Measurements from ENCODE around the gene PNMA1.
A peak's percentile ranks its signal among the peaks of the same experiment; 100 is the strongest.

Gene PNMA1

GRCh38 chr14:73722581-73722980 is 8.4 kb upstream of the PNMA1 start:
- H2AFZ ChIP-seq (ENCODE audit: low read length, unreplicated experiment) = no peak overlapping the region
- no peaks in the 10 kb centered on the region for H3K27me3 ChIP-seq (ENCODE audit: insufficient read depth, low read length)
- no peaks in the 10 kb centered on the region for H3K79me2 ChIP-seq (ENCODE audit: control insufficient read depth, insufficient read depth, low read length, unreplicated experiment)
- H3K36me3 ChIP-seq (ENCODE audit: insufficient read depth, low read length) = peaks cover 16% of the 10 kb centered on the region
- peak overlapping the region; percentile 99 for H3K27ac ChIP-seq (ENCODE audit: low read depth, low read length)
- no peak overlapping the region for H3K4me3 ChIP-seq (ENCODE audit: low read depth, low read length)
- H3K4me1 ChIP-seq (ENCODE audit: control insufficient read depth, insufficient read depth, low read length, unreplicated experiment) = peaks cover 46% of the 10 kb centered on the region

DNA sequence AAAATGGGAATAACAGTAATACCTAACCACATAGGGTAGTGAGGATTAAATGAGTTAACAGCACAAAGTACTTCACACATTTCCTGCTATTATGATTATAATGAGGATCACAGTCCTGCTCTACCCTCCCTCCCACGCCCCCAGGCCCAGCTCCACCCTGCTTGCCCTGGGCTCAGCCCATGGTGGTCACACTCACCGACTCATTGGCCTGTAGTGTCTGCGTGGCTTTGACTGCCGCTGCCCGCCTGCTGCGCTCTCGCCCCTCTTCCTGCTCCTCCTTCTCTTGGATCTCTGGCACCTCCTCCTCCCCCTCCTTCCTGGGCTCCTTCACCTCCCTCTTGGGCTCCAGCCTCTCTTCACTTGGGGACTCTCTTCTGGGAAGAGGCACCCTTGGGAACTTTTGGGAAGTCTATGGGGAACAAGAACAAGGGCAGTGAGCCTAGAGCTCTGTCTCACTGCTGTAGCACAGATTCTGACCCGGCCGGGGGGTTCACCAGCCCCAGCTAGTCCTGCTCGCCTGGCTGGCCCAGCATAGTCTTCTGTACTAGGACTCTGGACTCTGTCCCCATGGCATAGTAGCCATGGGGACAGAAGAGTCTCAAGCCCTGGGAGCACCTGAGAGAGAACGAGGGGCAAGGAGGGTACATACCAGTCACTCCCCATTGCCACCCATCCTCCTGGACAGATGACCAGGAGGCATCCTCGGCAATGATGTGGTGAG is 7.1 kb upstream of the PNMA1 start:
- Histone ChIP-seq H3K4me3 (ENCODE audit: low read depth, low read length) (no peak overlapping the region), H3K27ac (ENCODE audit: low read depth, low read length) (no peak overlapping the region), H3K27me3 (ENCODE audit: insufficient read depth, low read length) (no peaks in the 10 kb centered on the region), H2AFZ (ENCODE audit: low read length, unreplicated experiment) (no peak overlapping the region), H3K79me2 (ENCODE audit: control insufficient read depth, insufficient read depth, low read length, unreplicated experiment) (no peaks in the 10 kb centered on the region), H3K4me1 (ENCODE audit: control insufficient read depth, insufficient read depth, low read length, unreplicated experiment) (peaks cover 34% of the 10 kb centered on the region), H3K36me3 (ENCODE audit: insufficient read depth, low read length) (peaks cover 12% of the 10 kb centered on the region)

DNA sequence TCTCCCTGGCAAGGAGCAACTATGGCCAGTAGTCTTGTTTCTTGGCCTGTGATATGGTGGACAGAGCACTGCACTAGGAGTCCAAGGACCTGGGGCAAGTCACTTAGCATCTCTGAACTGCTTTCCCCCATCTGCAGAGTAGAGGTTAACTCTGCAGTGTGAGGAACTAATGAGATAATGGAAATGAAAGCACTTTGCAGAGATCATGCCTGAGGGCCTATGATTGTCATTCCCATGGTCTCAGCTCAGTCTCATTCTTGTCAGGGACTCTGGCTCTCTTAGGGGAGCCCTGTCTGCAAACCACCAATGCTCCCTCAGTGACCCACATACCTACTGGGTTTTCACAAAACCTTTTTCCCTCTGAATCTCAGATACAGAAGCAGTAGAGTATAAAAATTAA is 6.5 kb upstream of the PNMA1 start:
- Histone ChIP-seq H3K4me3 (ENCODE audit: low read depth, low read length) (no peak overlapping the region), H3K27ac (ENCODE audit: low read depth, low read length) (no peak overlapping the region), H2AFZ (ENCODE audit: low read length, unreplicated experiment) (no peak overlapping the region), H3K79me2 (ENCODE audit: control insufficient read depth, insufficient read depth, low read length, unreplicated experiment) (no peaks in the 10 kb centered on the region), H3K4me1 (ENCODE audit: control insufficient read depth, insufficient read depth, low read length, unreplicated experiment) (peaks cover 27% of the 10 kb centered on the region), H3K27me3 (ENCODE audit: insufficient read depth, low read length) (no peaks in the 10 kb centered on the region), H3K36me3 (ENCODE audit: insufficient read depth, low read length) (peaks cover 12% of the 10 kb centered on the region)

- Histone ChIP-seq H3K27me3 (ENCODE audit: insufficient read depth, low read length) (no peaks in the 10 kb centered on the region), H2AFZ (ENCODE audit: low read length, unreplicated experiment) (no peak overlapping the region), H3K36me3 (ENCODE audit: insufficient read depth, low read length) (peaks cover 12% of the 10 kb centered on the region), H3K27ac (ENCODE audit: low read depth, low read length) (no peak overlapping the region), H3K79me2 (ENCODE audit: control insufficient read depth, insufficient read depth, low read length, unreplicated experiment) (no peaks in the 10 kb centered on the region), H3K4me3 (ENCODE audit: low read depth, low read length) (no peak overlapping the region), H3K4me1 (ENCODE audit: control insufficient read depth, insufficient read depth, low read length, unreplicated experiment) (peaks cover 22% of the 10 kb centered on the region)
Observed at GRCh38 chr14:73719791-73720190, 5.6 kb upstream of the PNMA1 start.

GRCh38 chr14:73719361-73719760 is 5.2 kb upstream of the PNMA1 start:
- no peak overlapping the region for H3K27ac ChIP-seq (ENCODE audit: low read depth, low read length)
- peaks cover 22% of the 10 kb centered on the region for H3K4me1 ChIP-seq (ENCODE audit: control insufficient read depth, insufficient read depth, low read length, unreplicated experiment)
- no peak overlapping the region for H2AFZ ChIP-seq (ENCODE audit: low read length, unreplicated experiment)
- no peaks in the 10 kb centered on the region for H3K79me2 ChIP-seq (ENCODE audit: control insufficient read depth, insufficient read depth, low read length, unreplicated experiment)
- H3K27me3 ChIP-seq (ENCODE audit: insufficient read depth, low read length) = no peaks in the 10 kb centered on the region
- peaks cover 12% of the 10 kb centered on the region for H3K36me3 ChIP-seq (ENCODE audit: insufficient read depth, low read length)
- H3K4me3 ChIP-seq (ENCODE audit: low read depth, low read length) = no peak overlapping the region

DNA sequence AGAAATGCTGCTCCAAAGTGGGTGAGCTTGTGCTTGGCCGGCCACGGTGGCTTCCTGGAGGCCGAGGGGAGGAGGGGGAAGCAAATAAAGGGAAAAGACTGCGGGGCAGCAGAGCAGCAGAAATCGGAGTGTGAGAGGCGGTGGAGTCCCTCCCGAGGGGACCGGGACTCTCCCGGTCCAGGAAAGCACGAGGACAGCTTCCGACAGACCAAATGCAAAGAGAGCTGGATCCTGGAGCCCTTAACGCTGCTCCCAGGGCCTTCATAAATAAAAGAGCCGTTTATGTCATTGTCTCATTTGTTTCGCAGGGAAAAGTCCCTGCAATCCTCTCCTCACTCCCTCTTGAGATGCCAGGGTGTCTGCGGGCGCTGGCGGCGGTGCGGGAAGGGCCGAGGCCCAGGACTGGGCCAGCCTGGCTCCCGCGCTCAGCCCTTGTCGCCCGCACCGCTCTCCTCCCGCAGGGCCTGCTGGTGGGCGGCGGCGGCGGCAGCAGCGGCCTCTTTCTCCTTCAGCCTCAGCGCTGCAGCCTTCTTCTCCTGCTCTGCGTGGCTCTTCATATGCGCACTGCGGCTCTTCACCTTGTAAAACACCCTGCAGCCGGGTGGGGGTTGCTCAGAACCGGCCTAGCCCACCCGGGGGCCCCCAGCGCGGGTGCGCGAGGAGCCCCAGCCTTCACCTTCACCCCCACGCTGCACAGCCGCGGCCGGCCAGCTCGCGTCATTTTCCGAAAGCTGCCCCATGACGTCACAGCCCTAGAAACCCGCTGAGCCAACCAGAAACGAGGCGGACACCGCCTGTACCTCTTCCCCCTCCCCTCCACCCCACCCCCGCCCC is 4.5 kb upstream of the PNMA1 start:
- H3K27me3 ChIP-seq (ENCODE audit: insufficient read depth, low read length) = no peaks in the 10 kb centered on the region
- H3K27ac ChIP-seq (ENCODE audit: low read depth, low read length) = no peak overlapping the region
- H3K4me3 ChIP-seq (ENCODE audit: low read depth, low read length) = no peak overlapping the region
- H3K4me1 ChIP-seq (ENCODE audit: control insufficient read depth, insufficient read depth, low read length, unreplicated experiment) = peaks cover 20% of the 10 kb centered on the region
- peaks cover 12% of the 10 kb centered on the region for H3K36me3 ChIP-seq (ENCODE audit: insufficient read depth, low read length)
- peaks cover 1% of the 10 kb centered on the region for H3K79me2 ChIP-seq (ENCODE audit: control insufficient read depth, insufficient read depth, low read length, unreplicated experiment)
- no peak overlapping the region for H2AFZ ChIP-seq (ENCODE audit: low read length, unreplicated experiment)

DNA sequence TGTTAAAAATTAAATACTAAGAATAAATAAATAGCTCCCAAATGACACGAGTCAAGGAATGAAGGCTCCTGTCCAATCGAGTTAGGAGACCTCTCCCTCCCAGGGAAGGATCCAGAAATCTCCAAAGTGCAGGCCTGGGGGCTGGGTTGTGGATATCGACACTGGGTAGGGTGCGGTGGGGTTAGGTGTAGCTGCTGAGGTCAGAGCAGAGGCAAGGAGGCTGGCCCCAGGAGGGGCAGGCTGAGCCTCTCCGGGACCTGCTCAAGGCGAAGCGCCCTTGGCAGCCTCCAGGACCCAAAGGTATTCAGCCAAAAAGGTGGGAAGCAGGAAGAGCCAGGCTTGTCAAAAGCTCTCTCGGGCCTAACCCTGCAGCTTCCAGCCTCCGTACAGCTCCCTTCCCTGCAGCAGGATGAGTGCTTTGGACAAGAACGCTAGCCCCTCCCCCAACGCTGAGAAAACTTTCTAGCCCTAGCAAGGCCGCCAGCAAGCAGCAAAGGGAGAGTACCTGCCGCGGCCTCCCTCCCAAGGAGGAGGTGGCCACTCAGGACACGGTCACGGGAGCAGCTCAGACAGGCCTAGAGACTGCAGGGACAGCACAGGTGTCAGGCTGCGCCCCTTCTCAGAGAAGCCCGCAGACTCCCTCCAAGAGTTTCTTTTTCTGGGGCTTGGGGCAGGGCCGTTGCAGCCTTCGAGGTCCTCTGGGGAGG is 3.7 kb upstream of the PNMA1 start:
- Histone ChIP-seq H2AFZ (ENCODE audit: low read length, unreplicated experiment) (no peak overlapping the region), H3K4me3 (ENCODE audit: low read depth, low read length) (no peak overlapping the region), H3K79me2 (ENCODE audit: control insufficient read depth, insufficient read depth, low read length, unreplicated experiment) (peaks cover 9% of the 10 kb centered on the region), H3K27me3 (ENCODE audit: insufficient read depth, low read length) (no peaks in the 10 kb centered on the region), H3K4me1 (ENCODE audit: control insufficient read depth, insufficient read depth, low read length, unreplicated experiment) (peaks cover 12% of the 10 kb centered on the region), H3K27ac (ENCODE audit: low read depth, low read length) (no peak overlapping the region), H3K36me3 (ENCODE audit: insufficient read depth, low read length) (peaks cover 12% of the 10 kb centered on the region)

GRCh38 chr14:73717266-73717665 is 3.1 kb upstream of the PNMA1 start:
- H3K27ac ChIP-seq (ENCODE audit: low read depth, low read length) = no peak overlapping the region
- H2AFZ ChIP-seq (ENCODE audit: low read length, unreplicated experiment) = no peak overlapping the region
- no peaks in the 10 kb centered on the region for H3K27me3 ChIP-seq (ENCODE audit: insufficient read depth, low read length)
- H3K79me2 ChIP-seq (ENCODE audit: control insufficient read depth, insufficient read depth, low read length, unreplicated experiment) = peaks cover 15% of the 10 kb centered on the region
- H3K36me3 ChIP-seq (ENCODE audit: insufficient read depth, low read length) = peaks cover 8% of the 10 kb centered on the region
- H3K4me1 ChIP-seq (ENCODE audit: control insufficient read depth, insufficient read depth, low read length, unreplicated experiment) = peaks cover 7% of the 10 kb centered on the region
- no peak overlapping the region for H3K4me3 ChIP-seq (ENCODE audit: low read depth, low read length)

GRCh38 chr14:73715707-73716106 is 1.5 kb upstream of the PNMA1 start:
- no peaks in the 10 kb centered on the region; the same call in 1 of the 2 replicates for H3K36me3 ChIP-seq (ENCODE audit: insufficient read depth, low read length)
- peaks cover 30% of the 10 kb centered on the region for H3K79me2 ChIP-seq (ENCODE audit: control insufficient read depth, insufficient read depth, low read length, unreplicated experiment)
- no peaks in the 10 kb centered on the region for H3K27me3 ChIP-seq (ENCODE audit: insufficient read depth, low read length)
- H2AFZ ChIP-seq (ENCODE audit: low read length, unreplicated experiment) = no peak overlapping the region
- H3K4me1 ChIP-seq (ENCODE audit: control insufficient read depth, insufficient read depth, low read length, unreplicated experiment) = peaks cover 7% of the 10 kb centered on the region
- H3K4me3 ChIP-seq (ENCODE audit: low read depth, low read length) = no peak overlapping the region
- 0 out of 2 replicates have a peak overlapping the region, but pooled peaks have one; percentile 10 for H3K27ac ChIP-seq (ENCODE audit: low read depth, low read length)

GRCh38 chr14:73714656-73715081 is 485 bp upstream of the PNMA1 start:
- H3K4me3 ChIP-seq (ENCODE audit: low read depth, low read length) = peak overlapping the region; percentile 93
- H3K27me3 ChIP-seq (ENCODE audit: insufficient read depth, low read length) = no peaks in the 10 kb centered on the region
- peaks cover 38% of the 10 kb centered on the region for H3K79me2 ChIP-seq (ENCODE audit: control insufficient read depth, insufficient read depth, low read length, unreplicated experiment)
- H3K4me1 ChIP-seq (ENCODE audit: control insufficient read depth, insufficient read depth, low read length, unreplicated experiment) = peaks cover 7% of the 10 kb centered on the region
- H2AFZ ChIP-seq (ENCODE audit: low read length, unreplicated experiment) = no peak overlapping the region
- H3K36me3 ChIP-seq (ENCODE audit: insufficient read depth, low read length) = no peaks in the 10 kb centered on the region; the same call in 1 of the 2 replicates
- H3K27ac ChIP-seq (ENCODE audit: low read depth, low read length) = peak overlapping the region; percentile 77
